DND-41 (cell line): Measurements from ENCODE around the gene PDZD4.

Source experiments
- CTCF ChIP-seq: IDR thresholded peaks from 2 replicates; pipeline ENCODE4 v1.5.1; 2012; ENCODE audit warnings: borderline replicate concordance, low read length, moderate library complexity, mild to moderate bottlenecking; ENCODE audit not compliant: poor library complexity, severe bottlenecking; ENCODE audit errors: extremely low read depth
- EZH2 ChIP-seq: IDR thresholded peaks from 3 replicates; pipeline ENCODE4 v1.6.1; 2012; ENCODE audit warnings: borderline replicate concordance, low read depth, mild to moderate bottlenecking, moderate library complexity, low read length, inconsistent platforms; ENCODE audit not compliant: severe bottlenecking

- TF ChIP-seq CTCF (no peak), EZH2 (no peak)
Measured at GRCh38 chrX:153767674-153768055, 62.7 kb downstream of the PDZD4 start.
